A673 (cell line): ENCODE data around the gene TEPSIN. TPM values are rescaled to one million over a fixed set of nuclear protein-coding genes. Genes with fewer than 3 reads are reported as not detected.

Experiments used
- BruUV-seq: library from RNA; stranded (reverse); fragments of 400-500 nt; replicated peaks from 2 replicates; lab custom pipeline; 2021; lab: Mats Ljungman, UMichigan
- CTCF ChIA-PET: fragments of 300-600 bp; sonication (Branson Sonifier 250); formaldehyde crosslinking; loops from one replicate; lab custom pipeline; 2022; ENCODE audit warnings: antibody characterized with exemption; lab: Charles Lee
- POLR2A ChIA-PET: fragments of 300-600 bp; sonication (Branson Sonifier 250); formaldehyde crosslinking; loops from one replicate; lab custom pipeline; 2022; ENCODE audit warnings: antibody characterized with exemption; ENCODE audit not compliant: low non-redundant PET; lab: Charles Lee
- DNase-seq: peaks from one replicate; pipeline ENCODE4 v3.0.0-alpha.2; 2015; ENCODE audit warnings: low spot score
- H3K27ac ChIP-seq: fragments of 200-600 bp; sonication (generic); 2 replicates; pipeline ENCODE4 v1.5.1; 2016; ENCODE audit warnings: mixed run types, low read depth, mild to moderate bottlenecking, mixed read lengths, antibody characterized with exemption, low read length; ENCODE audit not compliant: poor library complexity, severe bottlenecking
- H3K27me3 ChIP-seq: fragments of 200-600 bp; sonication (generic); replicated peaks from 2 replicates; pipeline ENCODE4 v1.6.1; 2017; ENCODE audit warnings: mixed run types, low read depth, mild to moderate bottlenecking, mixed read lengths, antibody characterized with exemption, low read length; ENCODE audit not compliant: insufficient read depth, poor library complexity
- H3K36me3 ChIP-seq: fragments of 200-600 bp; sonication (generic); 2 replicates; pipeline ENCODE4 v1.6.1; 2016; ENCODE audit warnings: mixed run types, mild to moderate bottlenecking, mixed read lengths, antibody characterized with exemption, low read length; ENCODE audit not compliant: insufficient read depth, poor library complexity, severe bottlenecking
- H3K4me1 ChIP-seq: fragments of 200-600 bp; sonication (generic); 2 replicates; pipeline ENCODE4 v1.6.1; 2017; ENCODE audit warnings: mixed run types, mild to moderate bottlenecking, mixed read lengths, antibody characterized with exemption, low read length; ENCODE audit not compliant: insufficient read depth, poor library complexity, severe bottlenecking
- H3K4me3 ChIP-seq: fragments of 200-600 bp; sonication (generic); 2 replicates; pipeline ENCODE4 v1.5.1; 2016; ENCODE audit warnings: low read depth, mixed run types, mild to moderate bottlenecking, mixed read lengths, low read length; ENCODE audit not compliant: poor library complexity, severe bottlenecking
- H3K9me3 ChIP-seq: fragments of 200-600 bp; sonication (generic); 2 replicates; pipeline ENCODE4 v1.6.1; 2016; ENCODE audit warnings: mixed run types, low read depth, mild to moderate bottlenecking, mixed read lengths, antibody characterized with exemption, low read length; ENCODE audit not compliant: poor library complexity, severe bottlenecking
- EZH2 ChIP-seq: fragments of 200-600 bp; sonication (generic); IDR thresholded peaks from 2 replicates; pipeline ENCODE4 v1.6.1; 2017; ENCODE audit warnings: borderline replicate concordance, low read depth, mild to moderate bottlenecking, mixed read lengths, antibody characterized with exemption, low read length; ENCODE audit not compliant: poor library complexity, severe bottlenecking
- intact Hi-C: fragments of 100-400 bp; cut with micrococcal nuclease; formaldehyde crosslinking; loops from one replicate; pipeline ENCODE4 v1.10.0; 2022; ENCODE audit not compliant: unreplicated experiment
- total RNA-seq: library from RNA; stranded (reverse); gene quantifications from 2 replicates; pipeline ENCODE4 v1.2.3, GENCODE V29; 2021
- TF ChIP-seq, protein P1 (sequence below): fragments of 300-800, 200-600 bp; sonication (generic); conservative IDR thresholded peaks from 2 replicates; pipeline ENCODE4 v1.5.1; 2017; ENCODE audit warnings: low read depth, mild to moderate bottlenecking, antibody characterized with exemption, low read length, moderate library complexity, mixed read lengths

TEPSIN gene
- total RNA-seq, 1 experiment from 2014 or later, result 36.1 TPM

DNA sequence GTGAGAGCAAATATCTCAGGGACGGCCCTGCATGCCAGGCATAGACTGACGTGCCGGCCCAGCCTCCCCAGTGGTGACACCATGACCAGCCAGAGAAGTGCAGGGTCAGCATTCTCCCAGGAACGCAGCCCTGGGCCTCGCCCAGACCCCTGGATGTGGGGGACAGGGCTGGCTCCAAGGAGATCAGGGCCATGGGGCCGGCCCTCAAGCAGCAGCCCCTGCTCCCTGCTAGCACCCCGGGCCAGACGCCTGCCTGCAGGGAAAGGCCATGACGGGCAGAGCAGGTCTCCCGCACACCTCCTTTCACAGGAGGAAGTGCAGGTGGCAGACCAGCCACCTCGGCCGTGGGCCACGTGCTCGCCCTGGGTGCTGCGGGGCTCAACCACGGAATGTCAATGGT, 9.8 kb upstream of the TEPSIN start:
- Histone ChIP-seq H3K4me1 (peaks cover 10% of the 10 kb centered on the region), H3K27me3 (no peaks in the 10 kb centered on the region), H3K27ac (no peak overlapping the region), H3K4me3 (no peak overlapping the region), H3K9me3 (no peaks in the 10 kb centered on the region), H3K36me3 (peaks cover 10% of the 10 kb centered on the region)
- no peak for TF ChIP-seq EZH2
- TF ChIP-seq, protein P1, sequence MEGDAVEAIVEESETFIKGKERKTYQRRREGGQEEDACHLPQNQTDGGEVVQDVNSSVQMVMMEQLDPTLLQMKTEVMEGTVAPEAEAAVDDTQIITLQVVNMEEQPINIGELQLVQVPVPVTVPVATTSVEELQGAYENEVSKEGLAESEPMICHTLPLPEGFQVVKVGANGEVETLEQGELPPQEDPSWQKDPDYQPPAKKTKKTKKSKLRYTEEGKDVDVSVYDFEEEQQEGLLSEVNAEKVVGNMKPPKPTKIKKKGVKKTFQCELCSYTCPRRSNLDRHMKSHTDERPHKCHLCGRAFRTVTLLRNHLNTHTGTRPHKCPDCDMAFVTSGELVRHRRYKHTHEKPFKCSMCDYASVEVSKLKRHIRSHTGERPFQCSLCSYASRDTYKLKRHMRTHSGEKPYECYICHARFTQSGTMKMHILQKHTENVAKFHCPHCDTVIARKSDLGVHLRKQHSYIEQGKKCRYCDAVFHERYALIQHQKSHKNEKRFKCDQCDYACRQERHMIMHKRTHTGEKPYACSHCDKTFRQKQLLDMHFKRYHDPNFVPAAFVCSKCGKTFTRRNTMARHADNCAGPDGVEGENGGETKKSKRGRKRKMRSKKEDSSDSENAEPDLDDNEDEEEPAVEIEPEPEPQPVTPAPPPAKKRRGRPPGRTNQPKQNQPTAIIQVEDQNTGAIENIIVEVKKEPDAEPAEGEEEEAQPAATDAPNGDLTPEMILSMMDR, result no peak
- intact Hi-C loops, result no loop called here
- no TSS peak for BruUV-seq
- ChIA-PET POLR2A (no interaction called here), CTCF (no interaction called here)
- no peak for DNase-seq

DNA sequence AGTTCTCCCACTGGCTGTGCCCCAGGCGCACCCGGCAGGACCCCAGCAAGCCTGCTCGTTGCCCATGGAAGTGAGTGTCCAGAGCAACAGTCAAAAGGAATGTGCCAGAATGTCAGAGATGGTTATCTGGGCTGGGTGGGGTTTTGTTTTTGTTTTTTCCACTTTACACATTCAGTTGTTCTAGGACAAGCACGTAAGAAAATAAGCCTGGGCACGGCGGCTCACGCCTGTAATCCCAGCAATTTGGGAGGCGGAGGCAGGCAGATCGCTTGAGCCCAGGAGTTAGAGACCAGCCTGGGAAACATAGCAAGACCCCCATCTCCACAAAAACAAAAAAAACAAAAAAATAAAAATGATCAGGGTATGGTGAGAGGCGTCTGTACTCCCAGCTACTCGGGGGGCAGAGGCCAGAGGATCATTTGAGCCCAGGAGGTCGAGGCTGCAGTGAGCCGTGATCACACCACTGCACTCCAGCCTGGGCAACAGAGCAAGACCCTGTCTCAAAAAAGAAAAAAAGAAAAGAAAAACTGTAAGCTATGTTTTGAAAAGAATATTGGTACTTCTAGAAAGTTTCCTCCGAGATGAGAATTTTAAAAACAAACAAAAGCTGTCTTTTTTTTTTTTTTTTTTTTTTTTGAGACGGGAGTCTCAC, 8.6 kb upstream of the TEPSIN start:
- intact Hi-C loops, result no loop called here
- Histone ChIP-seq H3K27ac (no peak overlapping the region), H3K27me3 (no peaks in the 10 kb centered on the region), H3K36me3 (peaks cover 4% of the 10 kb centered on the region), H3K4me3 (no peak overlapping the region), H3K9me3 (no peaks in the 10 kb centered on the region), H3K4me1 (peaks cover 10% of the 10 kb centered on the region)
- POLR2A ChIA-PET, result no interaction called here
- BruUV-seq, result no TSS peak
- CTCF ChIA-PET, result interaction anchor here (0.6 kb wide), 1 partner anchor 259 kb away, joined by 3 read pairs; no protein-coding TSS in a partner anchor
- no peak for DNase-seq
- TF ChIP-seq, protein P1, result no peak
- no peak for TF ChIP-seq EZH2

DNA sequence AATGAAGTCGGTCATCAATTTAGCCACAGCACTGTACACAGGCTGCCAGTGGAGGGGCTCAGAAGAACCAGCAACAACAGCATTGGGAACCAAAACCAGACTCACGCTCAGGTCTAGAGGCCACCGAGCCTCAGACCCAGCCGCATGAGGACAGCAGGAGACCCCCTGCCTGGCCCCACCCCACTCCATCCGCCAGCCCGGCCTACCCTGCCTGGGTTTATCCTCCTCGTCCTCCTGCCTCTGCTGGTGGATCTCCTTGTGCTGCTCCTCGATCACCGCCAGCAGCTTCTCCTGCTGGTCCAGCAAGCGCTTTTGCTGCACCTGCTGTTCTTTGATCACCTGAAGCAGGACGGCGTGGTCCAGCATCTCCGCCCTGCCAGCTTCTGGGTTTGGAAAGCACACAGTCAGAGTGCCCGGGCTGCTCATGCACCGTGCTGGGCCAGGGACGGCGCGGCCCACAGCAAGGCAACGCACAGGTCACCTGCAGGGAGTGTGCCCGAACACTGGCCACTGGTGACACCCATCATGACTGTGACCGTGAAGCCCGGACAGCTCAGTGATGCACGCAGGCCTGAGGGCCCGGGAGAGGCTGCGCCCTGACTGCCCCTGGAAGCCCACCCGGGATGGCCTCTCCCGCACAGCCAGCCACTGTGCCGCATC, 8.0 kb upstream of the TEPSIN start:
- Histone ChIP-seq H3K4me1 (peaks cover 5% of the 10 kb centered on the region), H3K36me3 (peaks cover 5% of the 10 kb centered on the region), H3K4me3 (no peak overlapping the region), H3K27ac (no peak overlapping the region), H3K27me3 (no peaks in the 10 kb centered on the region), H3K9me3 (no peaks in the 10 kb centered on the region)
- CTCF ChIA-PET, result no interaction called here
- POLR2A ChIA-PET, result no interaction called here
- intact Hi-C loops, result no loop called here
- TF ChIP-seq EZH2, result no peak
- TF ChIP-seq, protein P1, result no peak
- no peak for DNase-seq
- BruUV-seq, result no TSS peak
